ENCODE measurements around the gene ESRRA. TPM values are rescaled to one million over a fixed set of nuclear protein-coding genes. Genes with fewer than 3 reads are reported as not detected.

The ESRRA gene
- total and polyA plus RNA-seq, 10 donors: 24.0 to 56.5 (median 43.2) TPM

GRCh38 chr11:64263021-64263946 is 42.0 kb upstream of the ESRRA start:
- WGBS, 5 donors: 87 to 90% (median 88%) methylated on average over 26 to 29 of the region's 29 CpGs
- DNase-seq: peak; percentile 72
- no peaks in the 10 kb centered on the region for H3K9me3 ChIP-seq
- H3K4me3 ChIP-seq: no peak overlapping the region
- no peaks in the 10 kb centered on the region for H3K27me3 ChIP-seq (replicated peaks in 1 of 7)
- no peak overlapping the region for H3K27ac ChIP-seq
- TF ChIP-seq CTCF (IDR thresholded peaks at IDR 0.05 in 8 of 11, conservative IDR thresholded peaks at IDR 0.05 in 3 of 11) (no peak), POLR2A (IDR thresholded peaks at IDR 0.05) (no peak), POLR2AphosphoS5 (IDR thresholded peaks at IDR 0.05) (peak in 1 of 3 donors; percentile 14)
- H3K36me3 ChIP-seq: peaks cover 0 to 94% (median 59%) of the 10 kb centered on the region in 6 donors
- intact Hi-C loops (cut with DNase I; ENCODE audit: low total_unique reads): no loop called here
- H3K4me1 ChIP-seq: peaks cover 14 to 23% (median 19%) of the 10 kb centered on the region in 6 donors

GRCh38 chr11:64263947-64264317 is 41.4 kb upstream of the ESRRA start:
- Histone ChIP-seq H3K27ac (no peak overlapping the region), H3K4me1 (peaks cover 21 to 30% (median 25%) of the 10 kb centered on the region in 6 donors), H3K36me3 (peaks cover 0 to 87% (median 53%) of the 10 kb centered on the region in 6 donors), H3K27me3 (replicated peaks in 1 of 7) (no peaks in the 10 kb centered on the region), H3K4me3 (no peak overlapping the region), H3K9me3 (no peaks in the 10 kb centered on the region)
- no peak for TF ChIP-seq POLR2AphosphoS5 (IDR thresholded peaks at IDR 0.05)
- no peak for TF ChIP-seq POLR2A (IDR thresholded peaks at IDR 0.05)
- WGBS, 5 donors: 91 to 97% (median 96%) methylated on average over 3 to 8 of the region's 8 CpGs
- no peak for DNase-seq
- intact Hi-C loops (cut with DNase I; ENCODE audit: low total_unique reads): no loop called here

GRCh38 chr11:64264371-64264852 is 40.9 kb upstream of the ESRRA start:
- Histone ChIP-seq H3K4me1 (peaks cover 22 to 34% (median 27%) of the 10 kb centered on the region in 6 donors), H3K27me3 (replicated peaks in 1 of 7) (no peaks in the 10 kb centered on the region), H3K27ac (no peak overlapping the region), H3K4me3 (no peak overlapping the region), H3K9me3 (no peaks in the 10 kb centered on the region), H3K36me3 (peaks cover 0 to 82% (median 48%) of the 10 kb centered on the region in 6 donors)
- no peak for DNase-seq
- WGBS, 5 donors: 92 to 98% (median 95%) methylated on average over 5 to 10 of the region's 10 CpGs
- intact Hi-C loops (cut with DNase I; ENCODE audit: low total_unique reads): no loop called here
- TF ChIP-seq POLR2AphosphoS5 (IDR thresholded peaks at IDR 0.05) (no peak), CTCF (IDR thresholded peaks at IDR 0.05 in 8 of 11, conservative IDR thresholded peaks at IDR 0.05 in 3 of 11) (no peak), POLR2A (IDR thresholded peaks at IDR 0.05) (no peak)

- H3K4me3 ChIP-seq: no peak overlapping the region
- no peaks in the 10 kb centered on the region for H3K27me3 ChIP-seq (replicated peaks in 1 of 7)
- WGBS, 5 donors: 87 to 93% (median 90%) methylated on average over 25 to 35 of the region's 35 CpGs
- intact Hi-C loops (cut with DNase I; ENCODE audit: low total_unique reads): no loop called here
- TF ChIP-seq POLR2AphosphoS5 (IDR thresholded peaks at IDR 0.05): no peak
- peak; percentile 78 for DNase-seq
- H3K27ac ChIP-seq: no peak overlapping the region
- H3K36me3 ChIP-seq: peaks cover 0 to 72% (median 40%) of the 10 kb centered on the region in 6 donors
- H3K9me3 ChIP-seq: no peaks in the 10 kb centered on the region
- peaks cover 22 to 39% (median 27%) of the 10 kb centered on the region in 6 donors for H3K4me1 ChIP-seq
These were observed 39.9 kb upstream of the ESRRA start for GRCh38 chr11:64265176-64266160.
